Hepatocyte (in vitro differentiated cells): ENCODE measurements around the gene ZNF488.

Experiments used
- CTCF ChIP-seq: fragments of 200-600 bp; sonication (generic); IDR thresholded peaks from 2 replicates; pipeline ENCODE4 v1.5.1; 2016; ENCODE audit warnings: antibody characterized with exemption, mild to moderate bottlenecking; ENCODE audit not compliant: poor library complexity
- EZH2 ChIP-seq: fragments of 200-600 bp; sonication (generic); IDR thresholded peaks from 2 replicates; pipeline ENCODE4 v1.6.1; 2016; ENCODE audit warnings: antibody characterized with exemption, mild to moderate bottlenecking, borderline replicate concordance

DNA sequence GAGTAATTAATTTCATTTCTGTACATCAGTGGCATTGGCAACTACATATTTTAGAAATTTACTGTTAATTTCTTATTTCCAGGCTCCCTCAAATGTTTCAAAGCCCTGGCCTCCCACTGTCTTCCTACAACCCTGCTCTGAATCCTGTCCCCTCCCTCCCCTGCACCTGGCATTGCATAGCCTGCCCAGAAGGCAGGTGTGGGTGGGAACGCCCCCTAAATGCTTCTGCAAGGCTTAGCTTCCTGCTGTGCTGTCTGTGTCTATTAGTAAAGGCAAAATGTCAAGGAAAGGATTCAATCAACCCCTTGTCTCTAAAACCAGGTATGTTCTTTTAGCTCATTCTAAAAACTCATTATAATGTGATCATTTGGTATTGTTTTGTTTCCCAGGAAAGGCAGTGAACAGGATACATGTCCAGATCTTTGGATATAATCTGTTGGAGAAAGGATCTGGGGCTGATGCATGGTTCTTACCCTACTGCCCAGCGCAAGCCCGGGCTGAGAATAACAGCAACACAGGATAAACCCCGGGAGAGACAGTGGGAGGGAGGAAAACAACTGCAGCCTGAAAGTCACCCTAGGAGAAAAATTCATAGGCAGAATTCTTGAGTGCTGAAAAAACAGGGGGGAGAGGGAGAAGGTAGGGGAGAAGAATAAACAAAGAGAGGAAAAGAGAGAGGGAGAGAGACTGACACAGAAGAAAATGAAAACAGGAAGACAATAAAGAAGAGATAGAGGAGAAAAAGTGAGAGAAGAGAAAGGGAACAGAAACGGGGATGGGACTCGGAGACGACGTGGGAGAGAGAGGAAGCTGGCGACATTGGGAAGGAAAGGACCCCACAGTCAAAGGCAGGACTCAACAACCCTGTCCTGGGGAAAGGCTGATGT is 589 bp downstream of the ZNF488 start:
- TF ChIP-seq CTCF = no peak
- no peak for TF ChIP-seq EZH2
